Prostate gland (tissue), 2 donors: ENCODE results near the gene FAM168A.

Experiments
- CTCF ChIP-seq, 4 experiments: fragments of 200-600 bp in 2 of 4; fragments of 450-650 bp in 2 of 4; sonication (generic) in 2 of 4; IDR thresholded peaks; 1 replicate in 3 of 4; 2 replicates in 1 of 4; pipeline ENCODE4 v1.5.1; 2016 to 2019; ENCODE audit warnings: antibody characterized with exemption in 4 of 4, mild to moderate bottlenecking in 2 of 4, moderate library complexity in 2 of 4
- POLR2A ChIP-seq: fragments of 450-650 bp; IDR thresholded peaks from one replicate; pipeline ENCODE4 v1.6.1; 2016; ENCODE audit warnings: antibody characterized with exemption, mild to moderate bottlenecking
- POLR2AphosphoS5 ChIP-seq: sonication (generic); formaldehyde crosslinking; IDR thresholded peaks from one replicate; pipeline ENCODE4 v1.6.1; 2017; ENCODE audit warnings: antibody characterized with exemption

- TF ChIP-seq CTCF (IDR thresholded peaks at IDR 0.05) (no peak), POLR2A (no peak), POLR2AphosphoS5 (no peak)
These were observed 135.9 kb downstream of the FAM168A start for GRCh38 chr11:73461964-73462363.
